Smooth muscle cell (in vitro differentiated cells): Measurements from ENCODE around the gene ZNF41. TPM values are rescaled to one million over a fixed set of nuclear protein-coding genes. Genes with fewer than 3 reads are reported as not detected.

Experiments
- DNase-seq: peaks from one replicate; lab custom pipeline; 2025; ENCODE audit not compliant: unreplicated experiment; lab: John Stamatoyannopoulos, UW
- H2AFZ ChIP-seq: fragments of 200-600 bp; sonication (generic); 2 replicates; pipeline ENCODE4 v1.6.0; 2016; ENCODE audit warnings: antibody characterized with exemption, low read depth, mild to moderate bottlenecking
- H3F3A ChIP-seq: fragments of 200-600 bp; sonication (generic); 2 replicates; pipeline ENCODE4 v1.6.0; 2017; ENCODE audit warnings: antibody characterized with exemption, low read depth
- H3K27ac ChIP-seq: fragments of 200-600 bp; sonication (generic); 2 replicates; pipeline ENCODE4 v1.5.1; 2016; ENCODE audit warnings: low read depth, mild to moderate bottlenecking
- H3K27me3 ChIP-seq: fragments of 200-600 bp; sonication (generic); 2 replicates; pipeline ENCODE4 v1.6.1; 2016; ENCODE audit warnings: low read depth, mild to moderate bottlenecking
- H3K36me3 ChIP-seq: fragments of 200-600 bp; sonication (generic); 2 replicates; pipeline ENCODE4 v1.5.1; 2016; ENCODE audit warnings: low read depth
- H3K4me1 ChIP-seq: fragments of 200-600 bp; sonication (generic); 2 replicates; pipeline ENCODE4 v1.5.1; 2016; ENCODE audit warnings: low read depth
- H3K4me2 ChIP-seq: fragments of 200-600 bp; sonication (generic); 2 replicates; pipeline ENCODE4 v1.6.0; 2016; ENCODE audit warnings: mild to moderate bottlenecking
- H3K4me3 ChIP-seq: fragments of 200-600 bp; sonication (generic); 2 replicates; pipeline ENCODE4 v1.5.1; 2016; ENCODE audit warnings: mild to moderate bottlenecking
- H3K79me2 ChIP-seq: fragments of 200-600 bp; sonication (generic); 2 replicates; pipeline ENCODE4 v1.6.0; 2016; ENCODE audit warnings: low read depth, mild to moderate bottlenecking
- H3K9ac ChIP-seq: fragments of 200-600 bp; sonication (generic); 2 replicates; pipeline ENCODE4 v1.6.0; 2016; ENCODE audit warnings: low read depth
- H3K9me3 ChIP-seq: fragments of 200-600 bp; sonication (generic); replicated peaks from 2 replicates; pipeline ENCODE4 v1.5.1; 2016; ENCODE audit warnings: low read depth
- H4K20me1 ChIP-seq: fragments of 200-600 bp; sonication (generic); 2 replicates; pipeline ENCODE4 v1.6.0; 2016; ENCODE audit warnings: low read depth
- WGBS: methylation state at CpG from one replicate; pipeline ENCODE4 v1.1.7; 2016; ENCODE audit warnings: low lambda C conversion rate; 5-methylcytosine and 5-hydroxymethylcytosine counted together
- polyA plus RNA-seq: library from polyadenylated mRNA; unstranded; fragments of >200 nt; fragmentation: Nextera tagmentation; extraction: Ambion mirVana; gene quantifications from 2 replicates; pipeline ENCODE4 v1.2.1, GENCODE V29; 2016
- total RNA-seq: library from RNA; depleted of rRNA; stranded (reverse); fragments of >200 nt; gene quantifications from 2 replicates; pipeline ENCODE4 v1.2.3, GENCODE V29; 2014
- TF ChIP-seq, protein P1 (sequence below): fragments of 200-600 bp; sonication (generic); IDR thresholded peaks from 2 replicates; pipeline ENCODE4 v1.5.1; 2017; ENCODE audit warnings: borderline replicate concordance, mild to moderate bottlenecking, antibody characterized with exemption; ENCODE audit not compliant: insufficient read depth, poor library complexity, severe bottlenecking

Gene ZNF41
- total and polyA plus RNA-seq, 2 experiments from 2014 or later, result 4.6 TPM

DNA sequence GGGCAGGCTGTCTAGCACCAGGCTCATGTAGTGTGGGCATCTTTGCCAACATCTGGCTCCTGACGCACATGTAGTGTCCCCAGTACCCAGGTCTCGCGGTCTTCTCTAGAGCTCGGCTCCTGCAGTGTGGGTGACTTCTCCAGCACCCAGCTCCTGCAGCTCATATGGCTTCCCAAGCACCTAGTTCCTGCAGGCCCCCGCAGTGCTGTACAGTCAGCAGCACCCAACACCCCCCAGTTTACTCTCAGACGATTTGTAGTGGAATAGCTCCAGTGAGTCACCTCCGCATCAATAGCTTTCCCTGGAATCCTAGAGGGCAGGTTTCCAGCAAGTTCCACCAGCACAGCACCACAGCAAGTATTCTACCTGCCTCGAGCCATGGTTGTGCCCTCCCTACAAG, 30.9 kb downstream of the ZNF41 start:
- no peak overlapping the region for H3K9ac ChIP-seq
- TF ChIP-seq, protein P1, sequence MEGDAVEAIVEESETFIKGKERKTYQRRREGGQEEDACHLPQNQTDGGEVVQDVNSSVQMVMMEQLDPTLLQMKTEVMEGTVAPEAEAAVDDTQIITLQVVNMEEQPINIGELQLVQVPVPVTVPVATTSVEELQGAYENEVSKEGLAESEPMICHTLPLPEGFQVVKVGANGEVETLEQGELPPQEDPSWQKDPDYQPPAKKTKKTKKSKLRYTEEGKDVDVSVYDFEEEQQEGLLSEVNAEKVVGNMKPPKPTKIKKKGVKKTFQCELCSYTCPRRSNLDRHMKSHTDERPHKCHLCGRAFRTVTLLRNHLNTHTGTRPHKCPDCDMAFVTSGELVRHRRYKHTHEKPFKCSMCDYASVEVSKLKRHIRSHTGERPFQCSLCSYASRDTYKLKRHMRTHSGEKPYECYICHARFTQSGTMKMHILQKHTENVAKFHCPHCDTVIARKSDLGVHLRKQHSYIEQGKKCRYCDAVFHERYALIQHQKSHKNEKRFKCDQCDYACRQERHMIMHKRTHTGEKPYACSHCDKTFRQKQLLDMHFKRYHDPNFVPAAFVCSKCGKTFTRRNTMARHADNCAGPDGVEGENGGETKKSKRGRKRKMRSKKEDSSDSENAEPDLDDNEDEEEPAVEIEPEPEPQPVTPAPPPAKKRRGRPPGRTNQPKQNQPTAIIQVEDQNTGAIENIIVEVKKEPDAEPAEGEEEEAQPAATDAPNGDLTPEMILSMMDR, result no peak
- H3K4me3 ChIP-seq, result no peak overlapping the region
- no peaks in the 10 kb centered on the region for H4K20me1 ChIP-seq
- WGBS, result 90% methylated on average over 8 of the region's 8 CpGs
- peaks cover 22% of the 10 kb centered on the region for H3K36me3 ChIP-seq
- peaks cover 38% of the 10 kb centered on the region for H3K9me3 ChIP-seq
- H3F3A ChIP-seq, result no peaks in the 10 kb centered on the region
- H3K4me2 ChIP-seq, result no peak overlapping the region
- H3K27me3 ChIP-seq, result no peaks in the 10 kb centered on the region
- no peak overlapping the region for H2AFZ ChIP-seq
- no peak overlapping the region for H3K27ac ChIP-seq
- DNase-seq, result no peak
- H3K4me1 ChIP-seq, result no peaks in the 10 kb centered on the region
- H3K79me2 ChIP-seq, result no peaks in the 10 kb centered on the region

DNA sequence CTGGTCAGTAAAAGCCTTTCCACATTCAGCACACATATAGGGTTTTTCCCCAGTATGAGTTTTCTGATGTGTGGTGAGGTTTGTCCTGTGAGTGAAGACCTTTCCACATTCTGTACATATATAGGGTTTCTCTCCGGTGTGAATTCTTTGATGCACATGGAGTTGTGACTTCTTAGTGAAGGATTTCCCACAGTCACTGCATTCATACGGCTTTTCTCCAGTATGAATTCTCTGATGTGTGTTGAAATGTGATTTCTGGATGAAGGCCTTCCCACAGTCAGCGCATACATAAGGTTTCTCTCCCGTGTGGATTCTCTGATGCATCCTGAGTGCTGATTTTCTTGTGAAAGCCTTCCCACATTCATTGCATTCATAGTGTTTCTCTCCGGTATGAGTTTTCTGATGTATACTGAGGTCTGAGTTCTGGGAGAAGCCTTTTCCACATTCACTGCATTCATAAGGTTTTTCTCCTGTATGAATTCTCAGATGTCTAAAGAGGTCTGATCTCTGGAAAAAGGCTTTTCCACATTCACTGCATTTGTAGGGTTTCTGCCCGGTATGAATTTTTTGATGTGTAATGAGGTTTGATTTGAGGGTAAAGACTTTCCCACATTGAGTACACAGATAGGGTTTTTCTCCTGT, 34.7 kb downstream of the ZNF41 start:
- no peaks in the 10 kb centered on the region for H4K20me1 ChIP-seq
- WGBS, result 91% methylated on average over 6 of the region's 6 CpGs
- H2AFZ ChIP-seq, result no peak overlapping the region
- no peak for DNase-seq
- H3K4me2 ChIP-seq, result no peak overlapping the region
- H3K79me2 ChIP-seq, result no peaks in the 10 kb centered on the region
- no peak overlapping the region for H3K27ac ChIP-seq
- H3K9me3 ChIP-seq, result peaks cover 47% of the 10 kb centered on the region
- H3K4me1 ChIP-seq, result no peaks in the 10 kb centered on the region
- H3F3A ChIP-seq, result no peaks in the 10 kb centered on the region
- H3K4me3 ChIP-seq, result no peak overlapping the region
- no peak overlapping the region for H3K9ac ChIP-seq
- TF ChIP-seq, protein P1, result no peak
- no peaks in the 10 kb centered on the region for H3K27me3 ChIP-seq
- peaks cover 17% of the 10 kb centered on the region for H3K36me3 ChIP-seq

DNA sequence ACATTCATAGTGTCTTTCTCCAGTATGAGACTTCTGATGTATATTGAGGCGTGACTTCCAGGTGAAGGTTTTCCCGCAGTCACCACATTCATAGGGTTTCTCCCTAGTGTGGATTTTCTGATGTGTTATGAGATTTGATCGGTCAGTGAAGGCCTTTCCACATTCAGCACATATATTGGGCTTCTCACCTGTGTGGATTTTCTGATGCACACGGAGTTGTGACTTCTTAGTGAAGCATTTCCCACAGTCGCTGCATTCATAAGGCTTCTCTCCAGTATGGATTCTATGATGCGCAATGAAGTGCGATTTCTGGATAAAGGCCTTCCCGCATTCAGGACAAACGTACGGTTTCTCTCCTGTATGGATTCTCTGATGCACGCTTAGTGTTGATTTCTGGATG, 35.4 kb downstream of the ZNF41 start:
- no peaks in the 10 kb centered on the region for H4K20me1 ChIP-seq
- no peaks in the 10 kb centered on the region for H3K79me2 ChIP-seq
- no peaks in the 10 kb centered on the region for H3F3A ChIP-seq
- WGBS, result 84% methylated on average over 11 of the region's 11 CpGs
- TF ChIP-seq, protein P1, result no peak
- no peak overlapping the region for H2AFZ ChIP-seq
- no peak overlapping the region for H3K4me2 ChIP-seq
- no peak overlapping the region for H3K4me3 ChIP-seq
- no peak for DNase-seq
- no peaks in the 10 kb centered on the region for H3K27me3 ChIP-seq
- no peaks in the 10 kb centered on the region for H3K4me1 ChIP-seq
- H3K36me3 ChIP-seq, result peaks cover 16% of the 10 kb centered on the region
- H3K9me3 ChIP-seq, result peaks cover 47% of the 10 kb centered on the region
- no peak overlapping the region for H3K27ac ChIP-seq
- no peak overlapping the region for H3K9ac ChIP-seq

DNA sequence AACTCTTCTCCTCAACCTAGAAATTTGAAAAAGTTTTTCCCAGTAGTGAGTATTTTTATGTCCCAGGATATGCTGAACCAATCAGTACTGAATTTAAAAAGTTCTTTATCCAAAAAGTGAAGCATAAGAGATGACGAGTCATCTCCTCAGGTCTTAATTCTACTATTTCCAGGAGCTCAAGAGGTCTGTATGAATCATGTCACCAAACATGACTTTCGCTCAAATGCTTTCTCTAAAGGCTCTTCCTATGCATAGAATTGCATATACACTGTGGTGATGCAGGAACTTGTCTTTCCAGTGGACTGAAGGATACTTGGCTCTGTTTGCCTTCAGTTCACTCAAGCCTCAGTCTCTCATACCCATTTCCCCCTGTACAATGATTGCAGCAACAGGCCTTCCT, 36.1 kb downstream of the ZNF41 start:
- no peak for DNase-seq
- Histone ChIP-seq H3K36me3 (peaks cover 16% of the 10 kb centered on the region), H3F3A (no peaks in the 10 kb centered on the region), H3K79me2 (no peaks in the 10 kb centered on the region), H2AFZ (no peak overlapping the region), H3K9me3 (peaks cover 47% of the 10 kb centered on the region), H3K4me2 (no peak overlapping the region), H3K27ac (no peak overlapping the region), H3K27me3 (no peaks in the 10 kb centered on the region), H4K20me1 (no peaks in the 10 kb centered on the region), H3K9ac (no peak overlapping the region), H3K4me1 (no peaks in the 10 kb centered on the region), H3K4me3 (no peak overlapping the region)
- TF ChIP-seq, protein P1, result no peak
- 75% methylated on average over 2 of the region's 2 CpGs for WGBS
